A673 (cell line): Measurements from ENCODE around the gene AJM1. TPM values are rescaled to one million over a fixed set of nuclear protein-coding genes. Genes with fewer than 3 reads are reported as not detected.
"Not testable (repeated sequence)": the region's sequence is repeated elsewhere in the genome, so short reads cannot be mapped to it uniquely, and the experiment has no call there.

Experiments used
- BruUV-seq: library from RNA; stranded (reverse); fragments of 400-500 nt; replicated peaks from 2 replicates; lab custom pipeline; 2021; lab: Mats Ljungman, UMichigan
- CTCF ChIA-PET: fragments of 300-600 bp; sonication (Branson Sonifier 250); formaldehyde crosslinking; loops from one replicate; lab custom pipeline; 2022; ENCODE audit warnings: antibody characterized with exemption; lab: Charles Lee
- POLR2A ChIA-PET: fragments of 300-600 bp; sonication (Branson Sonifier 250); formaldehyde crosslinking; loops from one replicate; lab custom pipeline; 2022; ENCODE audit warnings: antibody characterized with exemption; ENCODE audit not compliant: low non-redundant PET; lab: Charles Lee
- DNase-seq: peaks from one replicate; pipeline ENCODE4 v3.0.0-alpha.2; 2015; ENCODE audit warnings: low spot score
- H3K27ac ChIP-seq: fragments of 200-600 bp; sonication (generic); 2 replicates; pipeline ENCODE4 v1.5.1; 2016; ENCODE audit warnings: mixed run types, low read depth, mild to moderate bottlenecking, mixed read lengths, antibody characterized with exemption, low read length; ENCODE audit not compliant: poor library complexity, severe bottlenecking
- H3K27me3 ChIP-seq: fragments of 200-600 bp; sonication (generic); replicated peaks from 2 replicates; pipeline ENCODE4 v1.6.1; 2017; ENCODE audit warnings: mixed run types, low read depth, mild to moderate bottlenecking, mixed read lengths, antibody characterized with exemption, low read length; ENCODE audit not compliant: insufficient read depth, poor library complexity
- H3K36me3 ChIP-seq: fragments of 200-600 bp; sonication (generic); 2 replicates; pipeline ENCODE4 v1.6.1; 2016; ENCODE audit warnings: mixed run types, mild to moderate bottlenecking, mixed read lengths, antibody characterized with exemption, low read length; ENCODE audit not compliant: insufficient read depth, poor library complexity, severe bottlenecking
- H3K4me1 ChIP-seq: fragments of 200-600 bp; sonication (generic); 2 replicates; pipeline ENCODE4 v1.6.1; 2017; ENCODE audit warnings: mixed run types, mild to moderate bottlenecking, mixed read lengths, antibody characterized with exemption, low read length; ENCODE audit not compliant: insufficient read depth, poor library complexity, severe bottlenecking
- H3K4me3 ChIP-seq: fragments of 200-600 bp; sonication (generic); 2 replicates; pipeline ENCODE4 v1.5.1; 2016; ENCODE audit warnings: low read depth, mixed run types, mild to moderate bottlenecking, mixed read lengths, low read length; ENCODE audit not compliant: poor library complexity, severe bottlenecking
- H3K9me3 ChIP-seq: fragments of 200-600 bp; sonication (generic); 2 replicates; pipeline ENCODE4 v1.6.1; 2016; ENCODE audit warnings: mixed run types, low read depth, mild to moderate bottlenecking, mixed read lengths, antibody characterized with exemption, low read length; ENCODE audit not compliant: poor library complexity, severe bottlenecking
- CTCF ChIP-seq: fragments of 300-800, 200-600 bp; sonication (generic); conservative IDR thresholded peaks from 2 replicates; pipeline ENCODE4 v1.5.1; 2017; ENCODE audit warnings: low read depth, mild to moderate bottlenecking, antibody characterized with exemption, low read length, moderate library complexity, mixed read lengths
- EZH2 ChIP-seq: fragments of 200-600 bp; sonication (generic); IDR thresholded peaks from 2 replicates; pipeline ENCODE4 v1.6.1; 2017; ENCODE audit warnings: borderline replicate concordance, low read depth, mild to moderate bottlenecking, mixed read lengths, antibody characterized with exemption, low read length; ENCODE audit not compliant: poor library complexity, severe bottlenecking
- intact Hi-C: fragments of 100-400 bp; cut with micrococcal nuclease; formaldehyde crosslinking; loops from one replicate; pipeline ENCODE4 v1.10.0; 2022; ENCODE audit not compliant: unreplicated experiment
- total RNA-seq: library from RNA; stranded (reverse); gene quantifications from 2 replicates; pipeline ENCODE4 v1.2.3, GENCODE V29; 2021

Gene AJM1
- total RNA-seq, 1 experiment from 2014 or later = 2.0 TPM

GRCh38 chr9:136802321-136802720 lies 40.0 kb upstream of the AJM1 start:
- no peaks in the 10 kb centered on the region for H3K9me3 ChIP-seq
- ChIA-PET CTCF (no interaction called here), POLR2A (no interaction called here)
- no peaks in the 10 kb centered on the region for H3K27me3 ChIP-seq
- no peak overlapping the region for H3K27ac ChIP-seq
- no peak for DNase-seq
- no peaks in the 10 kb centered on the region for H3K36me3 ChIP-seq
- H3K4me3 ChIP-seq = no peak overlapping the region
- no TSS peak for BruUV-seq
- H3K4me1 ChIP-seq = peaks cover 31% of the 10 kb centered on the region
- TF ChIP-seq CTCF (no peak), EZH2 (no peak)
- intact Hi-C loops = loop anchor here (5.0 kb wide), 1 partner anchor 40 kb away; the partner anchor contains the start of gene AJM1

GRCh38 chr9:136803009-136803550 lies 39.2 kb upstream of the AJM1 start:
- BruUV-seq, CTCF ChIA-PET, H3K27me3 ChIP-seq, H3K9me3 ChIP-seq, POLR2A ChIA-PET, H3K27ac ChIP-seq, H3K36me3 ChIP-seq, DNase-seq, H3K4me3 ChIP-seq: not testable (repeated sequence)
- H3K4me1 ChIP-seq = peaks cover 31% of the 10 kb centered on the region
- intact Hi-C loops = loop anchor here (5.0 kb wide), 1 partner anchor 39 kb away; the partner anchor contains the start of gene AJM1

GRCh38 chr9:136803551-136804508 lies 38.4 kb upstream of the AJM1 start:
- H3K36me3 ChIP-seq = no peaks in the 10 kb centered on the region
- no peak overlapping the region for H3K4me3 ChIP-seq
- BruUV-seq = no TSS peak
- intact Hi-C loops = loop anchor here (5.0 kb wide), 1 partner anchor 38 kb away; the partner anchor contains the start of gene AJM1
- no peaks in the 10 kb centered on the region for H3K27me3 ChIP-seq
- no peaks in the 10 kb centered on the region for H3K9me3 ChIP-seq
- DNase-seq = no peak
- peaks cover 31% of the 10 kb centered on the region for H3K4me1 ChIP-seq
- H3K27ac ChIP-seq = no peak overlapping the region
- CTCF ChIA-PET = no interaction called here
- POLR2A ChIA-PET = no interaction called here
- TF ChIP-seq EZH2 (no peak), CTCF (no peak)
